ENCODE measurements around the gene PSENEN.

Gene PSENEN

GRCh38 chr19:35743640-35744429 is 1.6 kb upstream of the PSENEN start:
- TF ChIP-seq FOXP2 (optimal IDR thresholded peaks at IDR 0.05; ENCODE audit: borderline replicate concordance, extremely low read depth, extremely low read length, insufficient read depth) (no peak), POLR2AphosphoS5 (IDR thresholded peaks at IDR 0.05; ENCODE audit: low read depth, low read length) (no peak), REST (IDR thresholded peaks at IDR 0.05; ENCODE audit: insufficient read depth in 1 of 2, low read depth in 2 of 2, low read length in 2 of 2) (no peak), TAF1 (IDR thresholded peaks at IDR 0.05; ENCODE audit: borderline replicate concordance, insufficient read depth, low read length) (no peak), SIN3A (IDR thresholded peaks at IDR 0.05; ENCODE audit: borderline replicate concordance, insufficient read depth, low read length) (no peak)

GRCh38 chr19:35744430-35745327 is 772 bp upstream of the PSENEN start:
- no peak; the same call in 1 of the 2 replicates for TF ChIP-seq POLR2AphosphoS5 (IDR thresholded peaks at IDR 0.05; ENCODE audit: low read depth, low read length)
- TF ChIP-seq REST (IDR thresholded peaks at IDR 0.05; ENCODE audit: insufficient read depth in 1 of 2, low read depth in 2 of 2, low read length in 2 of 2), result 0 out of 4 replicates have a peak, but pooled peaks have one; percentile 7 to 13
- TF ChIP-seq TAF1 (IDR thresholded peaks at IDR 0.05; ENCODE audit: borderline replicate concordance, insufficient read depth, low read length), result 0 out of 2 replicates have a peak, but pooled peaks have one; percentile 20
- TF ChIP-seq FOXP2 (optimal IDR thresholded peaks at IDR 0.05; ENCODE audit: borderline replicate concordance, extremely low read depth, extremely low read length, insufficient read depth), result no peak
- TF ChIP-seq SIN3A (IDR thresholded peaks at IDR 0.05; ENCODE audit: borderline replicate concordance, insufficient read depth, low read length), result 0 out of 2 replicates have a peak, but pooled peaks have one; percentile 29

GRCh38 chr19:35746087-35746462 is 624 bp downstream of the PSENEN start:
- no peak for TF ChIP-seq TAF1 (IDR thresholded peaks at IDR 0.05; ENCODE audit: borderline replicate concordance, insufficient read depth, low read length)
- TF ChIP-seq REST (IDR thresholded peaks at IDR 0.05; ENCODE audit: insufficient read depth in 1 of 2, low read depth in 2 of 2, low read length in 2 of 2), result no peak
- no peak for TF ChIP-seq SIN3A (IDR thresholded peaks at IDR 0.05; ENCODE audit: borderline replicate concordance, insufficient read depth, low read length)
- no peak for TF ChIP-seq FOXP2 (optimal IDR thresholded peaks at IDR 0.05; ENCODE audit: borderline replicate concordance, extremely low read depth, extremely low read length, insufficient read depth)
- no peak for TF ChIP-seq POLR2AphosphoS5 (IDR thresholded peaks at IDR 0.05; ENCODE audit: low read depth, low read length)

GRCh38 chr19:35746531-35746930 is 1.1 kb downstream of the PSENEN start:
- TF ChIP-seq REST (IDR thresholded peaks at IDR 0.05; ENCODE audit: insufficient read depth in 1 of 2, low read depth in 2 of 2, low read length in 2 of 2), result no peak
- TF ChIP-seq FOXP2 (optimal IDR thresholded peaks at IDR 0.05; ENCODE audit: borderline replicate concordance, extremely low read depth, extremely low read length, insufficient read depth), result no peak
- TF ChIP-seq TAF1 (IDR thresholded peaks at IDR 0.05; ENCODE audit: borderline replicate concordance, insufficient read depth, low read length), result no peak
- no peak for TF ChIP-seq POLR2AphosphoS5 (IDR thresholded peaks at IDR 0.05; ENCODE audit: low read depth, low read length)
- no peak for TF ChIP-seq SIN3A (IDR thresholded peaks at IDR 0.05; ENCODE audit: borderline replicate concordance, insufficient read depth, low read length)
